HCT116 (cell line): ENCODE data around the gene LCOR.

Source experiments
- ATF3 ChIP-seq: IDR thresholded peaks from 2 replicates; pipeline ENCODE4 v1.6.1; 2012
- CEBPB ChIP-seq: IDR thresholded peaks from 2 replicates; pipeline ENCODE4 v1.6.1; 2012; ENCODE audit warnings: low read depth
- CTCF ChIP-seq, 3 experiments: fragments of 200-600 bp in 1 of 3; sonication (generic) in 1 of 3; IDR thresholded peaks in 2 of 3; conservative IDR thresholded peaks in 1 of 3; 2 replicates each; pipeline ENCODE4 v1.5.1; 2012 to 2017; ENCODE audit warnings: low read depth in 2 of 3, low read length in 2 of 3, antibody characterized with exemption in 1 of 3, borderline replicate concordance in 1 of 3, control low read depth in 1 of 3, mild to moderate bottlenecking in 1 of 3, mixed read lengths in 1 of 3, mixed run types in 1 of 3, moderate library complexity in 1 of 3; ENCODE audit not compliant: insufficient read depth in 1 of 3
- JUND ChIP-seq: IDR thresholded peaks from 2 replicates; pipeline ENCODE4 v1.6.1; 2012
- POLR2A ChIP-seq: IDR thresholded peaks from 2 replicates; pipeline ENCODE4 v1.7.0; 2011; ENCODE audit warnings: borderline replicate concordance; ENCODE audit not compliant: insufficient read depth, insufficient read length; ENCODE audit errors: extremely low read depth
- SRF ChIP-seq: IDR thresholded peaks from 2 replicates; pipeline ENCODE4 v1.6.1; 2012; ENCODE audit warnings: low read depth
- TCF7L2 ChIP-seq: IDR thresholded peaks from 2 replicates; pipeline ENCODE4 v1.7.0; 2011; ENCODE audit warnings: borderline replicate concordance, inconsistent platforms; ENCODE audit not compliant: insufficient read depth, insufficient read length; ENCODE audit errors: extremely low read depth

- no peak for TF ChIP-seq CTCF (IDR thresholded peaks at IDR 0.05 in 2 of 3, conservative IDR thresholded peaks at IDR 0.05 in 1 of 3; ENCODE audit: borderline replicate concordance in 1 of 3, insufficient read depth in 1 of 3, low read depth in 2 of 3, low read length in 2 of 3)
- TF ChIP-seq ATF3, result no peak
- TF ChIP-seq CEBPB, result no peak
- TF ChIP-seq TCF7L2, result no peak
- no peak for TF ChIP-seq JUND
- TF ChIP-seq SRF, result no peak
- no peak for TF ChIP-seq POLR2A
Observed at GRCh38 chr10:96986200-96986856, 154.2 kb downstream of the LCOR start.
